ENCODE measurements around the gene DSC3. TPM values are rescaled to one million over a fixed set of nuclear protein-coding genes. Genes with fewer than 3 reads are reported as not detected.

DSC3 gene
- 0.35 and 0.61 TPM in 2 replicates for total RNA-seq (2021)
- long read RNA-seq, partial matches to known transcripts: 0 of 1 reads
- long read RNA-seq, other reads (novel, unspliced or antisense): 1 of 1 reads

DNA sequence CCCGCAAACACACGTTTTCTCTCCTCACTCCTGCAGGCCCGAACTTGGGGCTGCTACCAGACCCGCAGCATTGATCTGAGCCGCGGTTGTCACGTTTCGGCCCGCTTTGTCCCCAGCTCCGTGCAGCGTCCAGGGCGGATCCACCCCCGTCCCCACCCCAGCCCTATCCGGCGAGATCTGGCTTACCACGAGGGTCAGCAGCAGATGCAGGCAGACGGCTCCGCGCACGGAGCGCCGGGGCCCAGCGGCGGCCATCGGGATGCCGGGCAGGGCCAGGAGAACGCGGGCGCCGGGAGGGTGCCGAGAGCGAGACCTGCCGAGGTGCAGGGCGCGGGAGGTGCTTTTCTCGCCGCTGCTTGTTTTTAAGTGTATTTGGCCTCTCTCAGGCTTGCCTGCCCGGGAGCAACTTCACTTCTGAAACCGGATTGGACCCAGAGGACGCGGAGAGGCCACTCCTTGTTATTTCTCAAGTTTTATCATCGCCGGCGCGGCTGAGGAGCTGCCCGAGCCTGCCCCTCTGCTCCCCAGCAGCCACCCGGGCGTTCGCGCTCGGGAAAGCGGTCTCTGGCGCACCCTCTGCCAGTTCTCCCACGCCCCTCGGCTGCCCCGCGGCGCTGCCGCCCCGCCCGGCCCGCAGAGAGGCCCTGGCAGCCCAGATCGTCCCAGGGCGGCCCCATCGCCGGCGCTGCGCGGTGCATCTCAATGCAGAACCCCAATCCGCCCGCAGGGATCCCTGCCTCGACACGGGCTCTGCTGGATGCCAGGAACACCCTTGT lies at the start of gene DSC3:
Gene DSC3, minus strand, starts transcription at position 337 of the 776 bp plus-strand sequence. Its CDS starts 82 bp downstream, at position 255.
- Histone ChIP-seq H3K79me2 (ENCODE audit: insufficient read depth, low read length) (no peaks in the 10 kb centered on the region), H3K23ac (ENCODE audit: insufficient read length, low read depth, low read length) (no peak within 1 kb of the TSS), H3K4me2 (ENCODE audit: insufficient read depth, insufficient read length, low read length) (peak within 1 kb of the TSS; percentile 97), H3K23me2 (ENCODE audit: insufficient read length, low read depth, low read length, poor library complexity, severe bottlenecking) (peaks cover 23% of the 10 kb centered on the region), H3T11ph (ENCODE audit: low read length) (no peak within 1 kb of the TSS), H3K4me1 (ENCODE audit: insufficient read depth, low read length) (peaks cover 3% of the 10 kb centered on the region; the same call in 1 of the 2 replicates), H2BK120ac (ENCODE audit: low read depth, low read length, poor library complexity, severe bottlenecking) (no peak within 1 kb of the TSS), H3K27ac (ENCODE audit: insufficient read length, low read depth, low read length) (no peak within 1 kb of the TSS), H3K56ac (ENCODE audit: insufficient read length, low read depth, low read length) (no peak within 1 kb of the TSS), H3K9ac (ENCODE audit: extremely low read depth, insufficient read length, low read length) (peak within 1 kb of the TSS; percentile 73), H2AFZ (ENCODE audit: low read length) (no peak within 1 kb of the TSS), H2BK20ac (ENCODE audit: low read depth, low read length, poor library complexity, severe bottlenecking) (no peak within 1 kb of the TSS), H3K9me3 (ENCODE audit: control insufficient read depth, low read depth, low read length) (no peaks in the 10 kb centered on the region), H3K18ac (ENCODE audit: insufficient read length, low read depth, low read length) (peak within 1 kb of the TSS; percentile 75), H3K14ac (ENCODE audit: insufficient read depth, low read length) (peak within 1 kb of the TSS; percentile 66), H3K27me3 (ENCODE audit: insufficient read depth, low read length) (peaks cover 37% of the 10 kb centered on the region), H2AK5ac (ENCODE audit: insufficient read length, low read length) (no peak within 1 kb of the TSS), H4K5ac (ENCODE audit: insufficient read length, low read depth, low read length) (no peak within 1 kb of the TSS), H2BK5ac (ENCODE audit: insufficient read length, low read length) (no peak within 1 kb of the TSS), H4K91ac (ENCODE audit: insufficient read length, low read depth, low read length) (no peak within 1 kb of the TSS), H2BK15ac (ENCODE audit: low read depth, low read length) (no peak within 1 kb of the TSS), H3K79me1 (ENCODE audit: insufficient read depth, low read depth, low read length, poor library complexity, severe bottlenecking) (no peaks in the 10 kb centered on the region), H2BK12ac (ENCODE audit: insufficient read length, low read depth, low read length) (peak within 1 kb of the TSS; percentile 31), H4K8ac (replicated peaks; ENCODE audit: insufficient read length, low read depth, low read length) (no peak within 1 kb of the TSS), H3K4ac (ENCODE audit: low read depth, low read length) (no peak within 1 kb of the TSS), H4K20me1 (ENCODE audit: control insufficient read depth, insufficient read depth, insufficient read length) (no peaks in the 10 kb centered on the region)
- Mint-ChIP-seq H3K4me1 (peaks cover 25 to 28% of the 10 kb centered on the region in 2 experiments), H3K4me3 (peak within 1 kb of the TSS; percentile 76 to 97), H3K27ac (no peak within 1 kb of the TSS; a peak in 1 of 7 replicates), H3K9me3 (peaks cover 0 to 2% of the 10 kb centered on the region in 2 experiments; a peak in 2 of 5 replicates), H3K36me3 (ENCODE audit: insufficient read depth in 1 of 3, low read depth in 3 of 3) (no peaks in the 10 kb centered on the region; a peak in 1 of 7 replicates), H3K27me3 (ENCODE audit: low read depth) (peaks cover 87% of the 10 kb centered on the region)
- no CpG with 5 or more reads among the region's 73 CpGs for WGBS (ENCODE audit: extremely low coverage, insufficient read length, low lambda C conversion rate)
- TF ChIP-seq CTCF (conservative IDR thresholded peaks at IDR 0.05): 0 out of 3 replicates have a peak, but pooled peaks have one; percentile 16
- peak; percentile 66 for DNase-seq

Measured in H9 (cell line).